DMS114 treated with DMSO at 0.1 percent for 48 hours (cell line): ENCODE measurements around the gene SLIT1.
A peak's percentile ranks its signal among the peaks of the same experiment; 100 is the strongest.
"Not testable (repeated sequence)": the region's sequence is repeated elsewhere in the genome, so short reads cannot be mapped to it uniquely, and the experiment has no call there.

Source experiments
- DNase-seq: peaks from one replicate; lab custom pipeline; 2025; ENCODE audit not compliant: unreplicated experiment; lab: John Stamatoyannopoulos, UW

Gene SLIT1

GRCh38 chr10:97048649-97049427 lies 136.9 kb downstream of the SLIT1 start:
- DNase-seq: no peak

- DNase-seq: no peak
These were observed 138.0 kb downstream of the SLIT1 start for GRCh38 chr10:97047788-97048187.

DNA sequence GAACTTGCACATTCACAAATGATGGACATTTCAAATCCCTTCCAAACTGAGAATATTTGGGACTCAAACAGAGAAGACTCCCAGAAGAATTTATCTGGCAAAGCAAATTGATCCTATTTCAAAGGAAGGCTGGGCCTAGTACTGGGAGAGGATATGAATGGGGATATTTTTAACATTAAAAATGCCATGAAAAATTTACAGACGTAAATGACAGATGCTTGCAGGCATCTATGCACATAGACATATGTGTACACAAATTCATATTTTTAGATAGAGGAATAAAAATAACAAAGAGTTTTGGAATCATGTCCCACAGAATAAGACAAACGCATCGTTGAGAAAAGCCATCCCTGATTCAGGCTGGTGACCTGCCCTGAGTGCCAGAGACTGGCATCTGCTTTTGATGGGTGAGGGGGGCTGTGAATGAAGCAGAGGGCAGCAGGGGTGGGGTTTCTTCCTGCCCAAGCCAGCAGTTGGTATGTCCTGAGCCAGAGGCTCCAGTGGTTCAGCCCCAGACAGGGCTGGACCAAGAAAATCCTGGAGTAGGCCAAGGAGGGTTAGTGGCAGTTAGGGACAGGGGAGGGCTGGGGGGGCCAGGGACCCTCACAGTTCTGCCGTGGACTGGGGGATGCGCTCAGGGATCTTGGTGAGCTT lies 138.5 kb downstream of the SLIT1 start:
- no peak for DNase-seq

DNA sequence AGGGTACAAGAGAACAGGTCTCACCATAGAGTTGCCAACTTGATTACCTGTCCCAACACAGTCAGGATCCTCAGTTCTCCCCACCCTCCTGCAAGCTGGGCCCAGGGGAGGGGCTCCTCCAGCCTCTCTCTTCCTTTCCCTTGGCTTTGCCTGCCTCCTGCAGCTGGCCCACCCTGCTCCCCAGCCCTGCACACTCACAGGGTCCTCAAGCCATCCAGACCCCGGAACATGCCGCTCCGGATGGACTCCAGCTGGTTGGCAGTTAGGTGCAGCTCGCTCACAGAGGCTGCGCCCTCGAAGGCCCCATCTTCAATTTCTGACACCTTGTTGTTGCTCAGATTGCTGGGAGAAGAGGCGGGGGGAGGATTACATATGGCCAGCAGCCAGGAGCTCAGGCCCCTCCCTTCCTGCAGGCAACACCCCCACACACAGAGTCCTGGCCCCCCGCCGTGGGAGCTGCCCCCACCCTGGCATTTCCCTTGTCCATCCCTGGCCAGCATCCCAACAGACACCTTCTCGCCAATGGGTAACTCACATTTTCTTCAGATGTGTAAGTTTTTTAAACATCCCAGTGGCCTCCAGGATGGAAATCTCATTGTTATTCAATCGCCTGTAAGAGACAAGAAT lies 139.2 kb downstream of the SLIT1 start:
- no peak for DNase-seq

DNA sequence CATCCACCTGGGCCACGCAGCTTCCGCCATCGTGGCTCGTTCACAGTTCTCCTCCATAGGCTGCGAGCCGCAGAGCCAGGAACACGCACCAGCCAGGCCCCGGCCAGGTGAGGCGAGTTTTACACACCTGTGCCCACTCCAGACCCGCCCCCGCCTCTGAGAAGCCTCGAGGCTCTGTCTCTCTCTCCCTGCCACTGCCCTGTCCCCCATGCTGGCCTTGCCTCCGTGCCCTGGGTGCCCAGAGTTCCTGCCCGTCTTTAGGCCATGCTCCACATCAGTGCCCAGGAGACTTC lies 142.2 kb downstream of the SLIT1 start:
- no peak for DNase-seq

- no peak for DNase-seq
These were observed 142.8 kb downstream of the SLIT1 start for GRCh38 chr10:97042716-97043562.

GRCh38 chr10:97042081-97042480 lies 143.7 kb downstream of the SLIT1 start:
- DNase-seq: no peak

DNA sequence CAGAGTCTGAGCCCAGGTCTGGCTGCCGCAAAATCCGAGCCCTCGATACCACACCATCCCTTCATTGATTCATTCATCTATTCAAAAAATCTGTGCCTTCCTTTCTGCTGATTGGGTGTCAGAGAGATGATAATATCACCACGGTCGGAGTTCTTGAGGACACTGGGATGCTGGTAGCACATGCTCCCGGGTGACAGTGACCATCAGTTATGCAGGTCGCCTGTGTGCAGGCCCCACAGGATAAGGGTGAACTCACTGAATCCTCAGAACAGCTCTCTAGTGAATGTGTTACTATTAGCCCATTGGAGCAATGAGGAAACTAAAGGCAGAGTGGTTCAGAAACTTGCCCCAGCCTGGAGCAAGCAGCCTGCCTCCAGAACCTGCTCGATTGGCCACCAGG lies 145.1 kb downstream of the SLIT1 start:
- DNase-seq: no peak

DNA sequence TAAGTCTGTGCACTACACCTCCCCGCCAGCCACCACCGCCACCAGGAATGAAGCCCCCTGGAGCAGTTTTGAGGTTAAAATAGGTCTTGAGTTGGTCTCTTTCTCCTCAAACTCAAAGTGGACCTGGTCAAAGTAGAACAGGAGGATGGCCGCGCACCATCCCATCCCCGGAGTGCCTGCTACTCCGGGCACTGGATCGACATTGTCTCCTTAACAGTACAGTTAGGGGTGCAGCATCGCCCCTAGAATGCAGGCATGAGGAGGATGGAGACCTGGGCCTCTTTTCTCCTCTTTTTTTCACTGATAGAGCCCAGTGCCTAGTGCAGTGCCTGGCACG lies 145.5 kb downstream of the SLIT1 start:
- no peak for DNase-seq

DNA sequence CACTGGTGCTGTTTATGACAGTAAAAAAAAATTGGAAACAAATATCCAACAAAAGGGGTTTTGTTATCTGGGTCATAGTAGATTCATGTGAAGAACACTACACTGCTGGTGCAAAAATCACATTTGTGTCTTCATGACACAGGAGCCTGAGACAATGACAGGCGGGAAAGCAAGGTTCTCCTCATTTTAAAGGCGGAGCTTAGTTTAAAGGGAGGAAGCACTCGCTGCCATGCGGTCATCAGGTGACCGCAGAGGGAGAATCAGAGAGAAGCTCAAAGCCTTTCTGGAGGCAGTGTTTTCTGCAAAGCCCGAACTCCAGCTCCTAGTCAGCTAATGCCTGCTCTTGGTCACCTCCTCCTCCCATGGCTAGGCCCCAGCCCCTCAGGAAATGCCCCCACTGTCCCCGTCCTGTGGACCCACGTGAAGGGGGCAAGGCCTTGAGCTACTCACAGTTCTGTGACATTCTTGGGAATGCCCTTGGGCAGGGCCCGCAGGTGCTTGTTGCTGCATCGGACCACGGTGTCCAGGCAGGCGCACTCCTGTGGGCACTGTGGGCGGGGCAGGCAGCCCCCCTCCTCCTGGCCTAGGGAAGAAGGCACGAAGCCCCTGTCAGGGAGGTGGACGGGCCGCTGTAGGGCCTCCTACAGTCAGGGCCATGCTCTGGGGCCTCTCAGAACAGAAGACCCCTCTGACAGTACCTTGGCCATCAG lies 146.1 kb downstream of the SLIT1 start:
- DNase-seq: no peak

- no peak for DNase-seq
These were observed 147.1 kb downstream of the SLIT1 start for GRCh38 chr10:97038688-97039087.

GRCh38 chr10:97037365-97038361 lies 148.1 kb downstream of the SLIT1 start:
- peak; percentile 86 for DNase-seq

- no peak for DNase-seq
These were observed 150.6 kb downstream of the SLIT1 start for GRCh38 chr10:97034958-97035769.

- DNase-seq: no peak
These were observed 151.5 kb downstream of the SLIT1 start for GRCh38 chr10:97034301-97034700.

- DNase-seq: not testable (repeated sequence)
These were observed 151.9 kb downstream of the SLIT1 start for GRCh38 chr10:97033841-97034240.

DNA sequence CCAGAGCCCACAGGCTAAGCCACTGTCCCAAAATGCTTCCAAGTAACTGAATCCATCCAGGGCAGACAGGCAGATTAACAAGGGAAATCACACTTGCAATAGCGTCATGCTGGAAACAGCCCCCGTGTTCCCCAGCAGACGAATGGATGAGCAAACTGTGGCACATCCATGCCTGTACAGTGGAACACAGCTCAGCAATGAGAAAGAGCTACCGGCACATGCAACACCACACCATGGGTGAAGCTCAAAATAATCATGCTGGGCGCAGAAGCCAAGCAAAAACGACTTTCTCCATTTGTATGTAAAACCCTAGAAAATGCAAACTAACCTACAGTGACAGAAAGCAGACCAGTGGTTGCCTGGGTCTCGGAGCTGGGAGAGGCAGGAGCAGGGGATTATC lies 153.1 kb downstream of the SLIT1 start:
- DNase-seq: no peak

- DNase-seq: no peak
These were observed 154.3 kb downstream of the SLIT1 start for GRCh38 chr10:97031459-97031858.

- no peak for DNase-seq
These were observed 154.9 kb downstream of the SLIT1 start for GRCh38 chr10:97030894-97031293.

- no peak for DNase-seq
These were observed 156.5 kb downstream of the SLIT1 start for GRCh38 chr10:97029271-97029670.
